C4-2B (cell line): ENCODE results near the gene ASIC2.

Experiments used
- ZFX ChIP-seq: fragments of 450-650 bp; IDR thresholded peaks from 2 replicates; pipeline ENCODE4 v1.6.1; 2017
- TF ChIP-seq, protein P1 (sequence below): fragments of 450-650 bp; conservative IDR thresholded peaks from 2 replicates; pipeline ENCODE4 v1.5.1; 2017; ENCODE audit warnings: mild to moderate bottlenecking

DNA sequence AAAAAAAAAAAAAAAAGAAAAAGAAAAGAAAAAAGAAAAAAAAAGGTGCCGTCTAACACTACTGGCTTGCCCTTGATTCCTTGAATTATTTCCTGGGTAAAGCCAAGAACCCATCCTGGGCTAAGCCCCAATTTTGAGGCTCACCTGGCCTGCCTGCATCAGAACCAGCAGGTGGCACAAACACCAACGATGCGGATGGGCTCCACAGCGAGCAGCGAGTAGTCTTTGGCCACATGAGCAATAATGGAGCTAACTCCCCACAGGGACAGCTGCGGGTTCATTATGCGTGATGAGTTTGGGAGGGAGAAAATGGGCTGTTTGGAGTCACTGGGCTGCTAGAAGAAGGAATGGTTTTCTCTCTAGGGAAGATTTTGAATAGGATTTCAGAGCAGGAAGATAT, 91.1 kb downstream of the ASIC2 start:
- TF ChIP-seq, protein P1, sequence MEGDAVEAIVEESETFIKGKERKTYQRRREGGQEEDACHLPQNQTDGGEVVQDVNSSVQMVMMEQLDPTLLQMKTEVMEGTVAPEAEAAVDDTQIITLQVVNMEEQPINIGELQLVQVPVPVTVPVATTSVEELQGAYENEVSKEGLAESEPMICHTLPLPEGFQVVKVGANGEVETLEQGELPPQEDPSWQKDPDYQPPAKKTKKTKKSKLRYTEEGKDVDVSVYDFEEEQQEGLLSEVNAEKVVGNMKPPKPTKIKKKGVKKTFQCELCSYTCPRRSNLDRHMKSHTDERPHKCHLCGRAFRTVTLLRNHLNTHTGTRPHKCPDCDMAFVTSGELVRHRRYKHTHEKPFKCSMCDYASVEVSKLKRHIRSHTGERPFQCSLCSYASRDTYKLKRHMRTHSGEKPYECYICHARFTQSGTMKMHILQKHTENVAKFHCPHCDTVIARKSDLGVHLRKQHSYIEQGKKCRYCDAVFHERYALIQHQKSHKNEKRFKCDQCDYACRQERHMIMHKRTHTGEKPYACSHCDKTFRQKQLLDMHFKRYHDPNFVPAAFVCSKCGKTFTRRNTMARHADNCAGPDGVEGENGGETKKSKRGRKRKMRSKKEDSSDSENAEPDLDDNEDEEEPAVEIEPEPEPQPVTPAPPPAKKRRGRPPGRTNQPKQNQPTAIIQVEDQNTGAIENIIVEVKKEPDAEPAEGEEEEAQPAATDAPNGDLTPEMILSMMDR, result peak; percentile 24
- TF ChIP-seq ZFX, result no peak
